GM12864 (cell line): ENCODE measurements around the gene PON1.

Experiments used
- DNase-seq: peaks from one replicate; pipeline ENCODE4 v3.0.0-alpha.2; 2011; ENCODE audit warnings: low read depth
- H3K4me3 ChIP-seq: 2 replicates; pipeline ENCODE4 v1.5.1; 2011; ENCODE audit warnings: mild to moderate bottlenecking, low read depth, low read length, control low read depth
- CTCF ChIP-seq: IDR thresholded peaks from 2 replicates; pipeline ENCODE4 v1.5.1; 2011; ENCODE audit warnings: low read depth, mild to moderate bottlenecking, moderate library complexity, low read length, control low read depth, inconsistent platforms; ENCODE audit errors: missing control alignments

The PON1 gene

DNA sequence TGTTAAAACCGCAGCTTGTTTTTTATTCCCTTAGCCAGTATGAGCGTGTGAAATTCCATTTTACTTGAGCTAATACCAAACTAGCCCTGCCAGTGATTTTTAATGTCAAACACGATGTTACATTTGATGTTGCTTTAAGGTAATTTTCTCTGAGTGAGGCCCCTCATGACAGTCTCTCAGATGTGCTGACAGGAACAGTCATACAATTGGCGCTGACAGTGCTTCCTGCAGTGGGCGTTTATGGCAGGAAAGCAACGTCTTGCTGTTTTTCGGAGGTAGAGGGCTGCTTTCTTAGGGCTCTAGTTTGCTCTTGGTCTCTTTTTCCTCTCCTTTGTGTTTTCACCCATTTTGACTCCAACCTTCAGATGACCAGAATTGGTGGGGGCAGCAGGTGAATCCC, 19.3 kb downstream of the PON1 start:
- H3K4me3 ChIP-seq, result no peak overlapping the region
- no peak for DNase-seq
- TF ChIP-seq CTCF, result no peak

- no peak overlapping the region for H3K4me3 ChIP-seq
- TF ChIP-seq CTCF, result no peak
- DNase-seq, result no peak
Observed at GRCh38 chr7:95303013-95303905, 21.1 kb downstream of the PON1 start.

GRCh38 chr7:95298091-95298490, 26.2 kb downstream of the PON1 start:
- no peak overlapping the region for H3K4me3 ChIP-seq
- no peak for DNase-seq
- TF ChIP-seq CTCF, result no peak

DNA sequence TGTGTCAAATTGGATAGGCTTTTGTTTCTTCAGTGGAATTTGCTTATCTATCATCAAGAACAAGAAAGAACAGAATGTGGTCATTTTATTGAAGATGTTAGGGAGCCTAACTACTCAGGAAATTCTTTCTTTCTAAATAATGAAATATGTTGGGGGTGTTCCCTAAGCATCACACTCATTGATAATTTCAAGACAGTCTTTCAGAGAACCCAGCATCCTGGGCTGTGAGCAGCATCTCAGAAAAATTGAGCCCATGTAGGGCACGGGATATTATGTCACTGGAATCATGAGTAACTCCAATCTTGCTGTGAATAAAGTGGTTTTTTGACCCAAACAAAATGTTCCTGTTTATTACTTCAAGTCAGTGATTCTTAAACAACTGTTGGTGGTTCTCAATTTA, 27.3 kb downstream of the PON1 start:
- DNase-seq, result no peak
- TF ChIP-seq CTCF, result no peak
- no peak overlapping the region for H3K4me3 ChIP-seq

DNA sequence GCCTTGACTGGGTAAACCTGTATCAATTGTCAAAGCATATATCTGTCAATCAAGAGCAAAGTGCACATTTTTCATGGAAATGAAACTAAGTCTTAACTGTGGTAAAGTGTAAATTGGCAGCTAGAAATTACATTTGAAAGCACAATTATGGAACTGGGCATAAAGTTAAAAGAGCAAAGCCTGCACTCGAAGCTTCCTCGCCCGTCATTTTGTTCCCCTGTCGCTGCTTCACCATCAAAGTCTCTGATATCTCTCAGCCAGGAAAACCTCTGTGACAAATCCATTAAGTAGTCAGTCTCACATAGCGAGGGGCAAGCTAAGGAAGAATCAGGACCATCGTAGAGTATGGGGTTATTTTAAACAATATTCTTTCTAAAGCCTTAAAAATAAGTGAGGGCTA, 27.9 kb downstream of the PON1 start:
- no peak overlapping the region for H3K4me3 ChIP-seq
- no peak for TF ChIP-seq CTCF
- no peak for DNase-seq

GRCh38 chr7:95295397-95295796, 28.9 kb downstream of the PON1 start:
- DNase-seq, result no peak
- H3K4me3 ChIP-seq, result no peak overlapping the region
- no peak for TF ChIP-seq CTCF

DNA sequence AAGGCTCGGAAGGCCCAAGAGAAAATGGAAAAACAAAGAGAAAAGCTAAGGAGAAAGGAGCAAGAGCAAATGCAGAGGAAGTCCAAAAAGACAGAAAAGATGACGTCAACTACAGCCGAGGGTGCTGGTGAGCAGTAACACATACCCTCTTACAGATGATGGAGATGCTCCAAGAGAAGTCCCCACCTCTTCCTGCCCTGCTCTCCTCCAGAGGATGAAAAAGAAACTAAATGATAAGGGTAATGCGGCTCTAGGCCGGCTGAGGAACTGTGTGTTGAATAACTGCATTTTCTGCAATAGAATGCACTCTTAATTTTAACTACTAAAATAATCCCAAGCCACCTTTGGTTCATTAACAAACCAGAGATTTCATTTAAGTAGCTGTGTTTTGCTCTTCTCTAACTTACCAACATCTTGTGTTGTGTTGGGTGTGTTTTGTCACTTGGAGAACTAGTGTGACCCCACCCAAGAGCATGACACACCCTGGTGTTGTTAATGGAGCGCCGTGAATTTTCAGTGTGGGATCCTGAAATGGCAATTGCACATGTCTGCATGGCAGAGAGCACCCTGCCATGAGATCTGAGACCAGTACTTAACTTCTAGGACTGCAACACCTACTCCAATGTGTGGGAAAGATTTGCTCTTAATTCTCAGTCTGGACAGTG, 34.0 kb downstream of the PON1 start:
- TF ChIP-seq CTCF, result no peak
- DNase-seq, result no peak
- no peak overlapping the region for H3K4me3 ChIP-seq
